ENCODE measurements around the gene CRYBA1. TPM values are rescaled to one million over a fixed set of nuclear protein-coding genes. Genes with fewer than 3 reads are reported as not detected.
A peak's percentile ranks its signal among the peaks of the same experiment; 100 is the strongest.

Gene CRYBA1
- total and polyA plus RNA-seq, 11 donors = not detected

GRCh38 chr17:29293890-29294579, 47.4 kb downstream of the CRYBA1 start, which contains the start of gene NUFIP2:
Gene NUFIP2 (minus strand): TSS chr17:29294148. CDS start chr17:29294059, 89 bp downstream.
- peak in 2 of 12 donors; percentile 19 to 30 for TF ChIP-seq CTCF (IDR thresholded peaks at IDR 0.05)
- TF ChIP-seq POLR2A (IDR thresholded peaks at IDR 0.05) = peak; percentile 100
- WGBS, 4 donors = 0 to 1% (median 0%) methylated on average over 28 to 31 of the region's 31 CpGs
- H3K4me1 ChIP-seq = peaks cover 5 to 38% (median 29%) of the 10 kb centered on the region in 12 donors
- H3K36me3 ChIP-seq = peaks cover 0 to 19% (median 12%) of the 10 kb centered on the region in 9 donors
- intact Hi-C loops (cut with DNase I) = loop anchor here in 9 of 10 donors (2.0 to 10.0 kb wide), 5 partner anchors 145 to 569 kb away; partner anchors contain the start of genes NEK8 (in 1 of the 9) and TLCD1 (in 1 of the 9)
- H3K4me3 ChIP-seq = peak within 1 kb of the TSS; percentile 61 to 99 (median 90)
- H3K9me3 ChIP-seq = no peaks in the 10 kb centered on the region
- H3K27ac ChIP-seq = peak within 1 kb of the TSS; percentile 92 to 100 (median 96)
- H3K27me3 ChIP-seq = no peaks in the 10 kb centered on the region
- DNase-seq (peak; percentile 99 to 100 (median 100)), ATAC-seq (peak; percentile 94 to 98 (median 98))

- ATAC-seq (no peak), DNase-seq (no peak)
- peak overlapping the region in 11 of 12 donors; percentile 44 to 99 (median 95) for H3K4me3 ChIP-seq
- H3K36me3 ChIP-seq = peaks cover 0 to 14% (median 7%) of the 10 kb centered on the region in 9 donors
- 0 to 2% (median 1%) methylated on average over 2 of the region's 2 CpGs for WGBS, 4 donors
- no peaks in the 10 kb centered on the region for H3K9me3 ChIP-seq
- no peaks in the 10 kb centered on the region for H3K27me3 ChIP-seq
- intact Hi-C loops (cut with DNase I) = loop anchor here in 8 of 10 donors (5.0 to 10.0 kb wide), 4 partner anchors 147 to 570 kb away; partner anchors contain the start of genes NEK8 (in 1 of the 8) and TLCD1 (in 1 of the 8)
- H3K27ac ChIP-seq = peak overlapping the region; percentile 84 to 100 (median 96)
- H3K4me1 ChIP-seq = peaks cover 5 to 33% (median 24%) of the 10 kb centered on the region in 12 donors
- no peak for TF ChIP-seq POLR2A (IDR thresholded peaks at IDR 0.05)
- TF ChIP-seq CTCF (IDR thresholded peaks at IDR 0.05) = no peak
Observed at GRCh38 chr17:29294580-29294900, 47.9 kb downstream of the CRYBA1 start.

GRCh38 chr17:29295420-29295819, 48.8 kb downstream of the CRYBA1 start:
- peak overlapping the region in 3 of 12 donors; percentile 92 to 100 (median 99) for H3K27ac ChIP-seq
- no peak for ATAC-seq
- intact Hi-C loops (cut with DNase I) = loop anchor here in 1 of 10 donors (10.0 kb wide), 2 partner anchors 351 to 571 kb away; partner anchors contain the start of genes NEK8 and TLCD1

More at GRCh38 chr17:29295420-29295819, 48.8 kb downstream of the CRYBA1 start:
- WGBS, 4 donors = 93 to 97% (median 96%) methylated on average over 3 of the region's 3 CpGs
- no peaks in the 10 kb centered on the region for H3K27me3 ChIP-seq
- H3K36me3 ChIP-seq = peaks cover 0 to 5% (median 0%) of the 10 kb centered on the region in 9 donors
- H3K4me1 ChIP-seq = peaks cover 1 to 25% (median 16%) of the 10 kb centered on the region in 12 donors
- no peaks in the 10 kb centered on the region for H3K9me3 ChIP-seq
- no peak overlapping the region for H3K4me3 ChIP-seq
- no peak for DNase-seq
- no peak for TF ChIP-seq CTCF (IDR thresholded peaks at IDR 0.05)
- no peak for TF ChIP-seq POLR2A (IDR thresholded peaks at IDR 0.05)
